Right lobe of liver (tissue), 6 donors: ENCODE data around the gene ANGPTL2. TPM values are rescaled to one million over a fixed set of nuclear protein-coding genes. Genes with fewer than 3 reads are reported as not detected.

ENCODE experiments used
- ATAC-seq, 4 donors: fragments of 200-7000 bp; cut with Tn5 transposase; one replicate each; pipeline ENCODE4 v1.9.1; 2020; ENCODE audit warnings: mild to moderate bottlenecking in 4 of 4, moderate library complexity in 4 of 4
- DNase-seq, 3 donors: peaks; one replicate each; pipeline ENCODE4 v3.0.0-alpha.2; 2020
- H3K27ac ChIP-seq, 3 donors: fragments of 200-600 bp; one replicate each; pipeline ENCODE4 v1.8.0; 2022
- H3K27me3 ChIP-seq, 2 donors: fragments of 200-600 bp; one replicate each; pipeline ENCODE4 v1.8.0; 2022
- H3K36me3 ChIP-seq, 4 donors: fragments of 200-600 bp; sonication (generic) in 1 of 4; one replicate each; pipeline versions ENCODE4 v1.5.1 to v1.8.0; 2017 to 2022; ENCODE audit warnings: control low read depth in 1 of 4
- H3K4me1 ChIP-seq, 4 donors: fragments of 200-600 bp; sonication (generic) in 1 of 4; one replicate each; pipeline versions ENCODE4 v1.5.1 to v1.8.0; 2017 to 2022; ENCODE audit warnings: control low read depth in 1 of 4
- H3K4me3 ChIP-seq, 3 donors: fragments of 200-600 bp; one replicate each; pipeline ENCODE4 v1.8.0; 2022
- H3K9me3 ChIP-seq, 4 donors: fragments of 200-600 bp; sonication (generic) in 1 of 4; one replicate each; pipeline versions ENCODE4 v1.5.1 to v1.8.0; 2017 to 2022; ENCODE audit warnings: control low read depth in 1 of 4
- CTCF ChIP-seq, 4 donors: fragments of 200-600 bp in 3 of 4; fragments of 450-650 bp in 1 of 4; IDR thresholded peaks; one replicate each; pipeline versions ENCODE4 v1.5.1 to v1.8.0; 2016 to 2022; ENCODE audit warnings: antibody characterized with exemption in 4 of 4, mild to moderate bottlenecking in 2 of 4
- POLR2A ChIP-seq: fragments of 450-650 bp; IDR thresholded peaks from one replicate; pipeline ENCODE4 v1.6.1; 2017; ENCODE audit warnings: antibody characterized with exemption, mild to moderate bottlenecking
- WGBS: methylation state at CpG from one replicate; pipeline ENCODE4 v1.1.6; 2018; ENCODE audit warnings: low coverage, low lambda C conversion rate; ENCODE audit not compliant: insufficient coverage; ENCODE audit errors: missing lambda C conversion rate; 5-methylcytosine and 5-hydroxymethylcytosine counted together
- intact Hi-C, 2 donors: fragments of 100-400 bp; cut with DNase I; formaldehyde crosslinking; loops; one replicate each; pipeline versions ENCODE4 v1.11.2 to v1.14.1; 2022
- total RNA-seq, 6 experiments: library from RNA; depleted of rRNA in 2 of 6; stranded (reverse); fragments of >200 nt in 2 of 6; fragmentation: NEBNext Ultra II Directional in 3 of 6; extraction: Animal tissue kit (Norgen Biotek cat#: 25700) in 3 of 6; gene quantifications; one replicate each; pipeline versions ENCODE4 v1.1.0 to v1.2.4, GENCODE V29; 2016 to 2023
- donor health status: DM: no; HTN: yes; CAD: no.
- donor health status: DM: no; HTN: no; CAD: no.
- donor health status: DM: no; HTN: no; CAD: no.
- donor health status: DM: no; HTN: yes; CAD: no.
- donor health status: DM: no; HTN: yes; CAD: no.

Gene ANGPTL2
- total RNA-seq, 6 experiments from 2014 or later = 2.1 to 6.3 (median 3.0) TPM

- H3K4me3 ChIP-seq = no peak overlapping the region
- peak in 1 of 3 donors; percentile 23 for DNase-seq
- no peaks in the 10 kb centered on the region for H3K4me1 ChIP-seq
- intact Hi-C loops = no loop called here
- no peak overlapping the region for H3K27ac ChIP-seq
- no peak for TF ChIP-seq POLR2A
- no peak for TF ChIP-seq CTCF (IDR thresholded peaks at IDR 0.05)
- H3K9me3 ChIP-seq = no peaks in the 10 kb centered on the region
- H3K27me3 ChIP-seq = no peaks in the 10 kb centered on the region
- WGBS = 90% methylated on average over 4 of the region's 10 CpGs
- no peak for ATAC-seq
- no peaks in the 10 kb centered on the region for H3K36me3 ChIP-seq
Measured at GRCh38 chr9:127168756-127169574, 46.5 kb upstream of the ANGPTL2 start.

GRCh38 chr9:127167560-127168326 lies 45.3 kb upstream of the ANGPTL2 start:
- TF ChIP-seq POLR2A (no peak), CTCF (IDR thresholded peaks at IDR 0.05) (no peak)
- Histone ChIP-seq H3K4me1 (no peaks in the 10 kb centered on the region), H3K4me3 (no peak overlapping the region), H3K9me3 (no peaks in the 10 kb centered on the region), H3K36me3 (no peaks in the 10 kb centered on the region), H3K27me3 (no peaks in the 10 kb centered on the region), H3K27ac (no peak overlapping the region)
- DNase-seq (no peak), ATAC-seq (no peak)
- WGBS = 90% methylated on average over 10 of the region's 11 CpGs
- intact Hi-C loops = no loop called here

GRCh38 chr9:127166651-127167524 lies 44.5 kb upstream of the ANGPTL2 start:
- Histone ChIP-seq H3K27me3 (no peaks in the 10 kb centered on the region), H3K4me3 (no peak overlapping the region), H3K4me1 (no peaks in the 10 kb centered on the region), H3K36me3 (no peaks in the 10 kb centered on the region), H3K9me3 (no peaks in the 10 kb centered on the region), H3K27ac (no peak overlapping the region)
- WGBS = 91% methylated on average over 6 of the region's 12 CpGs
- DNase-seq = no peak
- TF ChIP-seq POLR2A (no peak), CTCF (IDR thresholded peaks at IDR 0.05) (no peak)
- ATAC-seq = no peak
- intact Hi-C loops = no loop called here

GRCh38 chr9:127166111-127166510 lies 43.7 kb upstream of the ANGPTL2 start:
- TF ChIP-seq CTCF (IDR thresholded peaks at IDR 0.05) = no peak
- TF ChIP-seq POLR2A = no peak
- Histone ChIP-seq H3K9me3 (no peaks in the 10 kb centered on the region), H3K4me3 (no peak overlapping the region), H3K4me1 (no peaks in the 10 kb centered on the region), H3K27ac (no peak overlapping the region), H3K27me3 (no peaks in the 10 kb centered on the region), H3K36me3 (no peaks in the 10 kb centered on the region)
- intact Hi-C loops = no loop called here
- ATAC-seq (no peak), DNase-seq (no peak)
- WGBS = 71% methylated on average over 5 of the region's 5 CpGs
